Naive B cell (primary cell): ENCODE measurements around the gene MGAT1. TPM values are rescaled to one million over a fixed set of nuclear protein-coding genes. Genes with fewer than 3 reads are reported as not detected.

ENCODE experiments used
- ATAC-seq, 2 donors: fragments of 150-1000 bp; cut with Tn5 transposase; 2 replicates each; pipeline ENCODE4 v1.10.0; 2021; ENCODE audit warnings: low read depth in 2 of 2, mild to moderate bottlenecking in 2 of 2, moderate library complexity in 2 of 2
- DNase-seq: peaks from one replicate; pipeline ENCODE4 v3.0.0; 2022
- H3K27ac Mint-ChIP-seq, 6 donors: one replicate each; pipeline ENCODE4 v1.8.0; 2020 to 2022; ENCODE audit warnings: mild to moderate bottlenecking in 6 of 6, mixed read lengths in 6 of 6, moderate library complexity in 5 of 6, inconsistent platforms in 2 of 6
- H3K27me3 Mint-ChIP-seq, 3 donors: one replicate each; pipeline ENCODE4 v1.8.0; 2021 to 2022; ENCODE audit warnings: mixed read lengths in 3 of 3, mild to moderate bottlenecking in 1 of 3
- H3K36me3 Mint-ChIP-seq, 2 donors: one replicate each; pipeline ENCODE4 v1.8.0; 2020 to 2022; ENCODE audit warnings: mixed read lengths in 2 of 2, inconsistent platforms in 1 of 2, mild to moderate bottlenecking in 1 of 2
- H3K4me1 Mint-ChIP-seq, 3 donors: one replicate each; pipeline ENCODE4 v1.8.0; 2020 to 2022; ENCODE audit warnings: mixed read lengths in 3 of 3, inconsistent platforms in 1 of 3, mild to moderate bottlenecking in 1 of 3, moderate library complexity in 1 of 3
- H3K4me3 Mint-ChIP-seq, 8 donors: one replicate each; pipeline ENCODE4 v1.8.0; 2020 to 2022; ENCODE audit warnings: mild to moderate bottlenecking in 8 of 8, mixed read lengths in 8 of 8, moderate library complexity in 8 of 8, inconsistent platforms in 2 of 8
- H3K9me3 Mint-ChIP-seq, 7 donors: one replicate each; pipeline ENCODE4 v1.8.0; 2020 to 2022; ENCODE audit warnings: mixed read lengths in 7 of 7, mild to moderate bottlenecking in 5 of 7, inconsistent platforms in 2 of 7, moderate library complexity in 1 of 7
- polyA plus RNA-seq, 6 donors: library from polyadenylated mRNA; unstranded; fragments of 300-500 nt; fragmentation: Illumina TruSeq; gene quantifications; one replicate each; pipeline ENCODE4 v1.2.3, GENCODE V29; 2021; ENCODE audit warnings: low read depth in 6 of 6

MGAT1 gene
- polyA plus RNA-seq, 6 donors from 2014 or later, result 71.9 to 121 (median 84.2) TPM

GRCh38 chr5:180808461-180809000 is 5.9 kb upstream of the MGAT1 start:
- H3K27ac Mint-ChIP-seq, result peak overlapping the region; percentile 63 to 97 (median 88)
- H3K4me1 Mint-ChIP-seq, result peaks cover 60 to 86% (median 78%) of the 10 kb centered on the region in 3 donors
- ATAC-seq (no peak), DNase-seq (no peak)
- H3K9me3 Mint-ChIP-seq, result peaks cover 0 to 4% (median 0%) of the 10 kb centered on the region in 7 donors
- no peaks in the 10 kb centered on the region for H3K27me3 Mint-ChIP-seq
- H3K36me3 Mint-ChIP-seq, result peaks cover 0 to 5% of the 10 kb centered on the region in 2 donors
- H3K4me3 Mint-ChIP-seq, result peak overlapping the region; percentile 74 to 99 (median 97)

- peak overlapping the region; percentile 63 to 99 (median 92) for H3K4me3 Mint-ChIP-seq
- DNase-seq (no peak), ATAC-seq (no peak)
- peak overlapping the region in 5 of 6 donors; percentile 18 to 97 (median 63) for H3K27ac Mint-ChIP-seq
- H3K4me1 Mint-ChIP-seq, result peaks cover 60 to 79% (median 76%) of the 10 kb centered on the region in 3 donors
- H3K27me3 Mint-ChIP-seq, result no peaks in the 10 kb centered on the region
- H3K9me3 Mint-ChIP-seq, result peaks cover 0 to 4% (median 0%) of the 10 kb centered on the region in 7 donors
- peaks cover 0 to 5% of the 10 kb centered on the region in 2 donors for H3K36me3 Mint-ChIP-seq
These were observed 5.2 kb upstream of the MGAT1 start for GRCh38 chr5:180807654-180808414.

- Mint-ChIP-seq H3K27ac (peak overlapping the region in 5 of 6 donors; percentile 18 to 94 (median 86)), H3K36me3 (peaks cover 0 to 5% of the 10 kb centered on the region in 2 donors), H3K27me3 (no peaks in the 10 kb centered on the region), H3K4me1 (peaks cover 60 to 73% (median 72%) of the 10 kb centered on the region in 3 donors), H3K4me3 (peak overlapping the region; percentile 61 to 99 (median 87)), H3K9me3 (peaks cover 0 to 4% (median 0%) of the 10 kb centered on the region in 7 donors)
- ATAC-seq (no peak), DNase-seq (no peak)
These were observed 4.4 kb upstream of the MGAT1 start for GRCh38 chr5:180807046-180807445.

GRCh38 chr5:180806351-180807011 is 3.9 kb upstream of the MGAT1 start:
- DNase-seq (no peak), ATAC-seq (no peak)
- peak overlapping the region; percentile 47 to 99 (median 87) for H3K4me3 Mint-ChIP-seq
- H3K36me3 Mint-ChIP-seq, result peaks cover 0 to 5% of the 10 kb centered on the region in 2 donors
- H3K27ac Mint-ChIP-seq, result peak overlapping the region; percentile 44 to 94 (median 83)
- peaks cover 0 to 4% (median 0%) of the 10 kb centered on the region in 7 donors for H3K9me3 Mint-ChIP-seq
- no peaks in the 10 kb centered on the region for H3K27me3 Mint-ChIP-seq
- H3K4me1 Mint-ChIP-seq, result peaks cover 60 to 72% (median 72%) of the 10 kb centered on the region in 3 donors

GRCh38 chr5:180804129-180804618 is 1.6 kb upstream of the MGAT1 start:
- Mint-ChIP-seq H3K9me3 (peaks cover 0 to 4% (median 0%) of the 10 kb centered on the region in 7 donors), H3K27me3 (no peaks in the 10 kb centered on the region), H3K4me1 (peaks cover 73 to 84% (median 82%) of the 10 kb centered on the region in 3 donors), H3K27ac (peak overlapping the region; percentile 90 to 98 (median 96)), H3K4me3 (peak overlapping the region; percentile 74 to 99 (median 98)), H3K36me3 (peaks cover 0 to 5% of the 10 kb centered on the region in 2 donors)
- ATAC-seq, result peak in 1 of 2 donors; percentile 1
- no peak for DNase-seq

- Mint-ChIP-seq H3K4me1 (peaks cover 73 to 84% (median 82%) of the 10 kb centered on the region in 3 donors), H3K9me3 (peaks cover 0 to 4% (median 0%) of the 10 kb centered on the region in 7 donors), H3K36me3 (peaks cover 0 to 5% of the 10 kb centered on the region in 2 donors), H3K27me3 (no peaks in the 10 kb centered on the region), H3K27ac (peak overlapping the region; percentile 90 to 98 (median 96)), H3K4me3 (peak overlapping the region; percentile 74 to 99 (median 98))
- peak; percentile 89 for DNase-seq
- peak; percentile 86 for ATAC-seq
These were observed 849 bp upstream of the MGAT1 start for GRCh38 chr5:180803181-180804128.

- H3K27ac Mint-ChIP-seq, result peak overlapping the region; percentile 49 to 92 (median 84)
- no peak for ATAC-seq
- H3K36me3 Mint-ChIP-seq, result peaks cover 0 to 8% of the 10 kb centered on the region in 2 donors
These were observed 846 bp downstream of the MGAT1 start for GRCh38 chr5:180801596-180802324.

GRCh38 chr5:180799902-180800801 is 2.5 kb downstream of the MGAT1 start:
- Mint-ChIP-seq H3K27me3 (no peaks in the 10 kb centered on the region), H3K4me3 (peak overlapping the region; percentile 29 to 94 (median 76)), H3K4me1 (peaks cover 68 to 76% (median 72%) of the 10 kb centered on the region in 3 donors), H3K36me3 (peaks cover 0 to 6% of the 10 kb centered on the region in 2 donors), H3K9me3 (peaks cover 0 to 3% (median 0%) of the 10 kb centered on the region in 7 donors), H3K27ac (peak overlapping the region in 5 of 6 donors; percentile 29 to 88 (median 64))
- ATAC-seq (no peak), DNase-seq (no peak)

More at GRCh38 chr5:180801596-180802324, 846 bp downstream of the MGAT1 start:
- H3K4me3 Mint-ChIP-seq, result peak overlapping the region; percentile 74 to 94 (median 89)
- H3K9me3 Mint-ChIP-seq, result peaks cover 0 to 4% (median 0%) of the 10 kb centered on the region in 7 donors
- DNase-seq, result no peak
- no peaks in the 10 kb centered on the region for H3K27me3 Mint-ChIP-seq
- peaks cover 68 to 80% (median 76%) of the 10 kb centered on the region in 3 donors for H3K4me1 Mint-ChIP-seq

- peaks cover 63 to 74% (median 71%) of the 10 kb centered on the region in 3 donors for H3K4me1 Mint-ChIP-seq
- H3K4me3 Mint-ChIP-seq, result peak overlapping the region in 7 of 8 donors; percentile 13 to 88 (median 52)
- peaks cover 0 to 6% of the 10 kb centered on the region in 2 donors for H3K36me3 Mint-ChIP-seq
- no peaks in the 10 kb centered on the region for H3K9me3 Mint-ChIP-seq
- H3K27me3 Mint-ChIP-seq, result no peaks in the 10 kb centered on the region
- DNase-seq (no peak), ATAC-seq (no peak)
- H3K27ac Mint-ChIP-seq, result peak overlapping the region in 5 of 6 donors; percentile 10 to 87 (median 42)
These were observed 3.4 kb downstream of the MGAT1 start for GRCh38 chr5:180799194-180799593.

- ATAC-seq (no peak), DNase-seq (no peak)
- Mint-ChIP-seq H3K4me1 (peaks cover 70 to 78% (median 74%) of the 10 kb centered on the region in 3 donors), H3K4me3 (peak overlapping the region in 5 of 8 donors; percentile 8 to 88 (median 39)), H3K36me3 (peaks cover 0 to 6% of the 10 kb centered on the region in 2 donors), H3K27ac (peak overlapping the region in 3 of 6 donors; percentile 13 to 91 (median 76)), H3K9me3 (no peaks in the 10 kb centered on the region), H3K27me3 (no peaks in the 10 kb centered on the region)
These were observed 4.4 kb downstream of the MGAT1 start for GRCh38 chr5:180798193-180798592.
